Activated CD8-positive, alpha-beta memory T cell treated with anti-CD3 and anti-CD28 coated beads for 24 hours (primary cell): ENCODE results near the gene NEGR1.

Experiments
- DNase-seq: peaks from one replicate; pipeline ENCODE4 v3.0.0-alpha.2; 2020

NEGR1 gene

DNA sequence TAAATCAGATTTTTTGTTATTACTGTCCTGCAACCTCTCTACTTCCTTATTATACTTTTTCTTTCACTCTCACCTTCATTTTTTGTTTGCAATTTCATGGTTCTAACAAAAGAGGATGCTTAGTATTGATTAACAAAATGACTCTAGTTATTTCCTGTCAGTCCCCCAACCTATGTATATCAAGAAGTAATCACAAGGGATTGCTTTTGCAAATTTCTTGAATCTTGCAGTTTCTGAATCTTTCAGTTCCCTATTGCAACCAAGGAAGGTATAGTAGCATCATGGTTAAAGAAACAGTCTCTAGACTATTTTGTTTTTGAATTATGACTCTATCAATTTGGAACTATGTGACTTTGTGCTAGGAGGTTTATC lies 446.9 kb downstream of the NEGR1 start:
- no peak for DNase-seq

DNA sequence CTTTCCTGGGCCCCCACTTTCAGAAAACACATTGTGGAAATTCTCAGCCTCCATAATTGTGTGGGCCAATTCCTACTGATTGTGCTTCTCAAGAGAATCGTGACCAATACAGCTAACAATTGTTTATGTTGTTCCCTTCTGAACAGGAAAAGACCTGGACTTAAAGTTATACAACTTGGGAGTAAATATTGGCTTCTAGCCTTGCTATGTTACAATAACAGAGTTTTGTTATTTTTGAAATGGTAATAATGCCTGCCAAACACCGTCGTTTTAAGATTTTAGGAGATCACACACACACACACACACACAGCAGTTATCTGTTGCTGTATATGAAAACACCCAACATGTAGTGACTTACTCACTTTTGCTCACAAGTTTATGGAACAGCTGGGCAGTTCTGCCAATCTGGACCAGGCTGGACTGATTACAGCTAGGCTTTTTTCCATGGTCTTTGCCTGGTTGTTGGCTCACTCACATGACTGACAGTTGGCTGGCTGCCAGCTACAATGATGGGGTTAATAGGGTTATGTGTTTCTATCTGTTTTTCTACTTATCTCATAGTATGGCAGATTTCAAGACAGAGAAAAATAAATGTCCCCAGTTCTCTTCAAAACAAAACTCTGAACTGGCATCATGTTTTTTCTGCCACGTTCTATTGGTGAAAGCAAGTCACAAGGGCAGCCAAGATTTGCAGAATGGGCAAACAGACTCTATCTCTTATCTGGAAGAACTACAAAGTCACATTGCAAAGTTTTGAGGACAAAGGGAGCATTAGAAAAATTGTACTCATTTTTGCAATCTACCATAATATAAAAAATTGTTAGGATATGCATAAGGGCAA lies 447.5 kb downstream of the NEGR1 start:
- DNase-seq, result no peak

DNA sequence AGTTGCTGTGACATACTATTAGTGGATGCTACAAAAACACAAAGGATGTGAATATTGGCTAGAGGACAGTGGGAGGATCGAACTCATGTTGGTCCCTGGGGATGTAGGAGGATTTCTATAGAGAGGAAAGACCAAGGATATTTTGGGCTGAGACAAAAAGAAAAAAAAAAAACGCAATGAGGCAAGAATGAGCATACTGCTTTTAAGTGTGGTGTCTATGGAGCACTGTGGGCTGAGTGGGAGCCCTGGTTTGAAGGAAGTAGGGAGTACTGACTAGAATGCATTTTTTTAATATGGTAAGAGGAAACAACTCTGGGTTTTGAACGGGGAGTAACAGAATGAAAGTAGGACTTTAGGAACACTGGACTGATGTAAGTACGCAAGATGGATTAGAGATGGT lies 450.7 kb downstream of the NEGR1 start:
- no peak for DNase-seq

DNA sequence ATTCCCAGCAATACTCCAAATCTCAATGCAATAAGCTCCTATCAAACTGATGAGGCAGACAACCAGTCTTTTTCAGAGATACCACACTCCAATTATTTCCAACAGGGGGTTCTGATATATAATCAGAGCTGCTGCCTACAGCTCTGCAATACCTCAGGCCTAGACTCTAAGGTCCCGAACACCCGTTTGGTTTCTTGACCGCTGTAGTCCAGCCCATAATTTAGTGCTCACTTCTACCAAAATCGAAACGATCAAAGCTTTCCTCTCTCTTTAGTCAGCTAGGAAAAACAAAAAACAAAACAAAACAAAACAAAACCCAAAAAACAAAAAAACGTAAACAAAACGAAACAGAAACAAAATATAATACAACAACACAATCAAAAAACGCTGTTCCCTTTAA lies 453.0 kb downstream of the NEGR1 start:
- no peak for DNase-seq

GRCh38 chr1:71828431-71829012 lies 453.8 kb downstream of the NEGR1 start:
- no peak for DNase-seq

DNA sequence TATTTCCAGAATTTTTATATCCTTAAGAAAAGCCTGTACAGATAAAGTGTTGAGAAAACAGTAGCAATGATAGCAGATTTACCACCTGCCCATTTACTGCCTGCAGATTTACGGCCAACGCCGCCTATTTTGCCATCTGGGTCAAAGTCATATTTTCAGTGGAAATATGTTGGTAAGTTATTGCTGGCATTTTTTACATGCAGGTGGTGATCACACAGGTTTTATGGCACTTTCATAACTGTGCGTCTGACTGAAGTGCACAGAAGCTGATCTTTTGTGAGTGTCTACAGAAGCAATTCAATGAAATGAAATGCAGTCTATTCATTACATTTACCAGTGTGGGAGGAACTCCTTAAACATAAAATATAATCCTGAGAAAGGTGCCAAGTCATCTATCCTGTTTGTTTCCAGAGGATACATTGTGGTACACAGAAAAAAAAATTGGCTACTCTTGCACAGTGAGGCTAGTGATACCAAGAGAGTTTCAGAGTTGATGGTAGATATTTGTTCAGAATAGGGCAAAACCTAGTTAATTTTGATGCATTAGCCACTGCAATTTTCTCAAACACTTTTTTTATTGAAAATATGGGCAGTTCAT lies 458.5 kb downstream of the NEGR1 start:
- no peak for DNase-seq

DNA sequence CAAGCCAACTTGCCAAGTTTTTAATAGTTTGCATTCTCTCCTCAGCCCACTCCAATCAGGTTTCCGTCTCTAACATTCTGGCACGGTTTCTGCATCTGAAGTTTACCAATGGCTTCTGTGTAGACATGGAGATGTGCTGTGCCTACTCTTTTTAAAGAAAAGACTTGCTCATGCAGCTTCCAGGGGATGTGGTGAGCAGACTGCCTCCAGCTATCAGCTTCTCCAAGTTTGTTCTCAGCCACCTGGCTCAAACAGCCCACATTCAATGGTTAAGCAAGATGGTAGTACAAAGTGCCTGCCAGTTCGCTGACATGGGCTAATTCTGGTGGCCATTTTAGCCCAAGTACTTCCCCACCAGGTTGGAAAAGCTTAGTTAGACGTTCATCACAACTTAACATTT lies 465.3 kb downstream of the NEGR1 start:
- DNase-seq, result no peak

GRCh38 chr1:71809085-71809484 lies 473.3 kb downstream of the NEGR1 start:
- DNase-seq, result no peak

DNA sequence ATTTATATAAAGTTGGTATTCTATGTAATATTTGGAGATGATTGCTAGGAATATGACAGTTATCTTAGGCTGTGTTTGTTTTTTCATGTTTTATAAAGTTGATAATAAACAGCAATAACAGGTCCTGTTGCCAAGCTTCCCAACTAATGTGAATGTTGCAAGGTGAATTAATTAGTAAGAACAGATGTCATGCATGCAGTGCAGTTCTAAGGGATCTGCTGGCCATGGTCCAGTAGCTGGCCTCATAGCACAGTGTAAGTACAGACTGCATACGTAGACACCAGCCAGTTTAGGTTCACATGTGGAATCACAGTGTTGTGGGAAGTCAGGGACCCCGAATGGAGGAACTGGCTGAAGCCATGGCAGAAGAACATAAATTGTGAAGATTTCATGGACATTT lies 478.2 kb downstream of the NEGR1 start:
- DNase-seq, result no peak

GRCh38 chr1:71796006-71796405 lies 486.3 kb downstream of the NEGR1 start:
- DNase-seq, result no peak

GRCh38 chr1:71792264-71792663 lies 490.1 kb downstream of the NEGR1 start:
- no peak for DNase-seq

GRCh38 chr1:71788113-71788512 lies 494.2 kb downstream of the NEGR1 start:
- no peak for DNase-seq

- DNase-seq, result no peak
Observed at GRCh38 chr1:71787699-71788098, 494.6 kb downstream of the NEGR1 start.

DNA sequence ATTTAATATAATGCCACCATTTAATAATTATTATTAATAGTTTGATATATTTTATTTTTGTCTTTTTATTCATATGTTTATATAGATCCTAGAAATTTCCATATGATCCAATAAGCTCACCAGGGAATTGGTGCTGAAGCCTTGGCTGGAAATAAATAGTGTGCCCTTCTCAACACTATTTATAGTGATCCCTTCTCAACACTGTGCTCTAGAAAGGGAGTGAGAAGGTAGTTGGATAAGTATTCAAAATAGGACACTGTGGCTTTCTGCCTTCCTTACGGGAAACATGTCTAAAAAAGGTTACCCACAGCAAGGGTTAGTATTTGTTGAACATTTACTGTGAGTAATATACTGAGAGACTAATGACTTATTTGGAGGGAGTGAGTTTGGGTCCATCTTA lies 496.1 kb downstream of the NEGR1 start:
- DNase-seq, result no peak

GRCh38 chr1:71785450-71785849 lies 496.9 kb downstream of the NEGR1 start:
- DNase-seq, result no peak

DNA sequence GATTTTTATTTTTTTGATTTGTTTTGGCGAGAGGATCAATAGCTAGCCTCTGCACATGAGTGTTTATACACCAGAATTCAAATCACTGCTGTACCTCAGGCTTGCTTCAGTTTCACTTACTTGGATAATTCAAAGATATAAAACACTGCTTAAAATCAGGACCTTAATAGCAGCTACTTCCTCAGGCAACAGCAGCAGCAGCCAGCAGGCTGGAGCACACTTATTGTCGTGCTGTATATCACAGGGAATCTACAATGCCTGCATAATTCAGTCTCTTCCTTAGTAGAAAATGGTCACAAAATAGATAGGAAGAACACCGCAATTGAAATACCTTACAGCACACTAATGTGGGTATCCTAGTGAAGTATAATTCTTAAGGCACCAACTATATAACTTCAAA lies 497.3 kb downstream of the NEGR1 start:
- no peak for DNase-seq

DNA sequence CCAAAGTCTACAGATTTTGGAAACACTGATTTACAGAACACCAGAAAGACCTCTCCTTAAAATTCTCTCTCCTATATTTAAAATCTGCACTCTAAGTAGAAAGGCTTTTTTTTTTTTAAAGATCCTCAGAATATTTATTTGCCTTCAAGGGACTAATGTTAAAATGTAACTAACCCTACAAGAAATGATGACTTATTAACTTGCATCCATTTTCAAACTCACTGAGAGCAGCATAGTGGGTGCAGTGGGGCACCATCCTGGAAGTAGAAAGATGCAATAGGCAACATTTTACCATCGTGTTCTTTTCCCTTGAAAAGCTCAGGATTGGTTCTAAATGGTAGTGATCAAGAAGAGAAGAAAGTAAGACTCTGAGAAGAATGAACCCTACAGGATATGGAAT lies 498.1 kb downstream of the NEGR1 start:
- no peak for DNase-seq

DNA sequence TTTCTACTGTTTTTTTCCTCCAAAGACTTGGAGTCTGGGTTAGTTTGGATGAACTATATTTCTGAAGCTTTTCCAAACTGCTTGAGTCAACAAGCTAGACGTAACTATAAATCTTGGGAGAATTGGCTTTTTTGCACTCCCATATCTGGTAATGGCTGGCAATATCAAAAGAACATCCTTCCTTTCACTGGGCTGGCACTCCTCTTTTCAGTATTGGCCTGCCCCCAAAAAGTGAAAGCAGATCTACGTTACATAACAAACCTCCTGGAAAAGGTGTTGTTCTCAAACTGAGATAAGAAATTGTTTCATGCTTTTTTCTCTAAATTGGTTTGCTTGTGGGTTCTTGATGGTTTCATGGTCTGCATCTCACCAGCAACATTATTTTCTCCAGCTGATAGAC lies 499.3 kb downstream of the NEGR1 start:
- no peak for DNase-seq

GRCh38 chr1:71781450-71781849 lies 500.9 kb downstream of the NEGR1 start:
- DNase-seq, result no peak

- DNase-seq, result no peak
Observed at GRCh38 chr1:71780681-71781080, 501.7 kb downstream of the NEGR1 start.

GRCh38 chr1:71778940-71779339 lies 503.4 kb downstream of the NEGR1 start:
- DNase-seq, result no peak

GRCh38 chr1:71777094-71777493 lies 505.2 kb downstream of the NEGR1 start:
- no peak for DNase-seq

GRCh38 chr1:71774705-71775104 lies 507.6 kb downstream of the NEGR1 start:
- DNase-seq, result no peak

- no peak for DNase-seq
Observed at GRCh38 chr1:71770121-71770520, 512.2 kb downstream of the NEGR1 start.

GRCh38 chr1:71766748-71767147 lies 515.6 kb downstream of the NEGR1 start:
- no peak for DNase-seq
